ENCODE measurements around the gene CTNNA3.
A peak's percentile ranks its signal among the peaks of the same experiment; 100 is the strongest.

CTNNA3 gene

DNA sequence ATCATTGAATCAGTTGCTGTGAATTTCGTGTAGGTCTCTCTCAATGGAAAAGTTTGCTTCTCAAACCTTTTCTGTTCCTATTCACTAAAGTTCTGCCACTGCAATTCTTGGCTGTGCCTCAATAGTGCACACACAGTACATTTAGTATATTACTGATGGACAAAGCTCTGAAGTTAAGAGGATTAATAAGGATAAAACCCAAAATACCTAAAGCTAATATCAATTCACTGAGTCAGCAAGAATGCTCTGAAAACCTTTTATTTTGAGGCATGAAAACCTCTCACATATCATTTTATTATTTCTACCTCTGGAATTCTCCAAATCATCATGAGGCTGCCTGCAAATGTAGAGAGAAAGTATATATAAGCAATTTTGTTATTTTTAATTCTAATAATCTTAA lies 1403.5 kb downstream of the CTNNA3 start:
- no peak for DNase-seq (ENCODE audit: low spot score)

DNA sequence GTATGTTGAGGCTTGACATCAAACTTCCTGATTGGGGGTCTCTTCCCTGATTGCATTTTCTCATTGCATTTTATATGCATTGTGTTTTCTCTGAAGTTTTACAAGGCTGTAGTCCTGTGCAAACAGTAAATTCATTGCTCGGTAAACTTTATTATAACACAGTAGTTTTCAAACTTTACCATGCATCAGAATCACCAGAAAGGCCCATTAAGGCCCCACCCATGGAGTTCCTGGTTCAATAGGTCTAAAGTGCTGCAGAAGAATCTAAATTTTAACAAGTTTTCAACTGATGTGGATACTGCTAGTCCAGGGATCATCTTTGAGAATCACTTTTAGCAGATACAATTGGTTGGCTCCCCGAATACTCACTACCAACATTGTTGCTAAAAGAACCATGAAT lies 1404.9 kb downstream of the CTNNA3 start:
- DNase-seq (ENCODE audit: low spot score): no peak

DNA sequence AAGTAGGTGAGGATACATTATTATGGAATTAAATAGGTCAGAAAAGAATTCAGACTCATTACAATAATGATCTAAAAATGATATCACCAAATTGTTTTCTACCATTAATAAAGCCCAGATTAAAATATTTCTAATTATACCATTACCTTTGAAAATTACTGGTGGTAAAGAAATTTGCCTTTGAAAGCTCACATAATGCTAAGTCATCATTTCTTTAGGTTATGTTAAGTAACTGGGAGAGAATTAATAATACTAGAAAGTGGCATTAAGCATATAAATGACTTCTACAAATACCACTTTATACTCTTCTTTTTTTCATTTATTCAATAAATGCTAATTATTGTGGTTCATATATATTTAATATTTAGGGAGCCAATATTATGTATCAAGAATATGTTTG lies 1411.4 kb downstream of the CTNNA3 start:
- DNase-seq (ENCODE audit: low spot score): no peak

DNA sequence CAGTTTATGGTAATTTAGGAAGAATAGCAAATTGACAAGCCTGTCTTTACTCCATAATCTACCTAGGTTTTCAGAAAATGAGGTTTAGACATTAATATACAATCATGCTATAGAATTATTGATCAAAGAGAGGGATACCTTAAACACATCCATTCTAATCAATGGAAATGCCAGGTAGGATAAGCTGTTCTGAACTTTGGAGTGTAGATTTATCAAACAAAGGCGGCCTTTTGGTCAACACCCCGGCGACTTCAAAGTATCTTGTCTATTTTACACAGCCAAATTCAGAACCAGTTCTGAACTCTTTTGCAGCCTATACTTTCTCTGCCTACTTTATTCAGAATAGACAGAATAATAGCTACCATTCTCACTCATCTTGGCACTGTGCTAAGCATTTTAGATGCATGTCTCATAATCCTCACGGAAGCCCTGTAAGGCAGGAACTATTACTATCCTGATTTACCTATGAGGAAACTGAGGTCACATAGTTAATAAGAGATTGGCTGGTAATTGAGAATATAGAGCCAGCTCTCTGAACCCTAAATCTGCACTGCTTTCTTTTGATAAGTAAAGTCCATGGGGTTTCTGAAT lies 1412.0 kb downstream of the CTNNA3 start:
- no peak for DNase-seq (ENCODE audit: low spot score)

DNA sequence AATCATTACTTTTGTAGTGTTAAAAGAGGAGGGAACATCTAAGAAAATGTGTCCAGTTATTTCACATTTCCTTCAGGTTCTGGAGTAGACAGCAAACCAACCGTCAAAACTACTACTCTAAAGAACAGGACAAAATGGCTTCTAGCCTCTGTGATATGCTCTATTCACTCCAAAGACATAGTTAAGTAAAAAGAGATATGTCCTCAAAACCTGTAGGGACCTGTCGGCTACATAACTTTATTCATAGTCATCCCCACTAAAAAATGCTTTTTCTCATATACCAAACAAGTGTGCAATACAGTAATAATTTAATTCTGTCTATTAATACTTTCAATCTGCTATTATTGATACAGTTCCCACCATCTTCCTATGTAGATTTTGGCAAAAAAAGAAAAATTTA lies 1412.9 kb downstream of the CTNNA3 start:
- DNase-seq (ENCODE audit: low spot score): no peak

DNA sequence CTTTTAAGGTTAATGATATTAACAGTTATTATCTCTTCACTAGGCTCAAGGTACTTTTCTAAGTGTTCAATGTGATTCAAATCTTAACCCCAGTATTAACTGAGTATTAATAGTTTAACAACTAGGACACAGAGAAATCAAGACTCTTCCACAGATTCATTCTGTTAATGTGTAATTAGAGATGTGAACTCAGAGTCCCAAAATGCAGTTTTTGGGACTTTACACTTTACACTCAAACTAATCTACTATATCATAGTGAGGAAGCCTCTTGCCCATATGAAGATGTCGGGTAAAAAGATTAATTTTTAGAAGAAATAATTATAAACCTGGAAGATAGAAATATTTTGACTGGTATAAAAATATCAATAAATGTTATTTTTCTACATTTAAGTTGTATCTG lies 1414.7 kb downstream of the CTNNA3 start:
- DNase-seq (ENCODE audit: low spot score): no peak

DNA sequence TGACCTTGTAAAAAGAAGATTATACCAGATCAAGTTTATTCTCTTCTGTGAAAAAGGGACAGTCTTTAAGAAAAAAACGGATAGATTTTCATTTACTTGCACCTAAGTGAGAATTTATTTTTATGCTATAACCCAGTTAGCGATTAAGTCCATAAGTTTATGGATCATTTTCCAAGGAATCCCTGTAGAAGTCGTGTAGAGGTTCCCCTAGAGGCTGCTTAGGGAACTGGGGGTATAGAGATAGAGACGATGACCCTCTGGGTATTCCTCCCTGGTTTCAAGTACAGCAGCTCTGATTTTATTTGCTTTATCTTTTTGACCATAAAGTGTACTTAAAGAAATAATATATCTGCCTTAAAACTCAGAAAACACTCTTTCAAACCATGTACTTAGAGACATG lies 1418.5 kb downstream of the CTNNA3 start:
- no peak for DNase-seq (ENCODE audit: low spot score)

DNA sequence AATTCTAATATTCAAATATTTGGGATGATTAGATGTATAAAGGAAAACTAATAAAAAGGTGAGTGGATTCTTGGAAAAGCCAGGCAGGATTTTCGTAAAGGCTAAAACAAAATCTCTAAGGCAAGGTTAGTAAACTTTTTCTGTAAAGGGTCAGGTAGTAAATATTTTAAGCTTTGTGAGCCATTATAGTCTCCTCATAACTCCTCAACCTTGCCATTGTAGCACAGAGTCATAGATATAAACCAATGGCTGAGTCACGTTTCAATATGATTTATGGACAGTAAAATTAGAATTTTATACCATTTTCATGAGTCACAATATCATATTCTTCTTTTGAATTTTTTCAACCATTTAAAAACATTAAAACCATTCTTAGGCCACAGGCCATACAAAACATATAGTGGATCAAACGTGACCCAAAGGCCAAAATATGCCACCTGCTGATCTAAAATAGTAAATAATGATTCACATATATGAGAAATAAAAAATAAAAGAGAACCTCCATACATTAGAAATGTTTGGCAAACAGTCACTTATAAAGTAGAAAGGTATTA lies 1422.0 kb downstream of the CTNNA3 start:
- DNase-seq (ENCODE audit: low spot score): no peak

DNA sequence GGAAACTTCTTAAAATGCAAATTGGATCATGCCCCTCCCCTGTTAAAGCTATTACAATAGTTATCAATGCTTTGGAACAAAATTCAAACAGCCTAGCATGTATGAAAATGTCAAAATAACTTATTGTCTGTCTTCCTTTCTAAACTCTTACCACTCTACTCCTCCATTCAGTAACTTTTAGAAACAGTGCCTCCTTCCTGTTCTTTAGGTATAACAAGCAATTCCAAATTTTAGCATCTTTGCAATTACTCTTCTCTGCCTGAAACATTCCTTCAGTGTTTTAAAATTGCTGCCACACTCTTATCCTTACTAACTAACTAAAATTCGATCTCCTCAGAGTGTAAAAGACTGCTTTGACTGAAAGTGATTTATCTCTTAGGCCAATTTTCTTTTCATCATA lies 1430.6 kb downstream of the CTNNA3 start:
- DNase-seq (ENCODE audit: low spot score): no peak

DNA sequence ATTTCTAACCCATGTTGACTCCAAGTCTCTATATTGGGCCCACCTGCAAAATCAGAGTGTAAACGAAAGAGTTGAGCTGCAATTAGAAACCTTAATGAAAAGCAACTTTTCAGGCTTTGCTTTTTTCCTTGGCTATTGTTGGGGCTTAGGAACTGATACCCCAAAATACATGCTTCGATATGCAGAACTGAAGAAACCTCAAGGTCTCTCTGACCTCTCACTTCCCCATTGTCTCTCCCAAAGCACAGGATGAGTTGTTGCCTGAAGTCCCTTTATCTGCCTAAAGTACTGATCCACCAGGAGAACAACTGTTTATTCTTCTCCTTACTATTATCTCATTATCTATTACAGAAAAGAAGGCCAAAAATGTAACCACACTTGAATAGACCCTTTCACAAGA lies 1436.2 kb downstream of the CTNNA3 start:
- no peak for DNase-seq (ENCODE audit: low spot score)

DNA sequence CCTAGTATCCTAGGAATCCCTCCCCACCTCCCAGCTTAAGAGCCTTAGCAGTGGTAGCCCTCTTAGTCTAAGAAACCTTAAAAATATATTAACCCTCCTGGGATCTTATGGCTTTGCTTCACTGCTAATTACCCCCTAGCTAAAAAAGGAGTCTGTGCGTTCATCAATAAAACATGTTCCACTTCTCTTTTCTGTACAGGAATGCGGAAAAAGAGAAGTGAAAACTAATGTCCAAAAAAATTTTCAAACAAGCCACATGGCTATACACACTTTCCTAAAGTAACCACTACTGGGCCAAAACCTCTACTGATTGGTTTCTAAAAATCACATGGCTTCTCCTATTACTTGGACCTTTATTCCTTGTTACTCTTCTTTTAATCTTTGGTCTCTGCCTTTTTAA lies 1437.3 kb downstream of the CTNNA3 start:
- no peak for DNase-seq (ENCODE audit: low spot score)

DNA sequence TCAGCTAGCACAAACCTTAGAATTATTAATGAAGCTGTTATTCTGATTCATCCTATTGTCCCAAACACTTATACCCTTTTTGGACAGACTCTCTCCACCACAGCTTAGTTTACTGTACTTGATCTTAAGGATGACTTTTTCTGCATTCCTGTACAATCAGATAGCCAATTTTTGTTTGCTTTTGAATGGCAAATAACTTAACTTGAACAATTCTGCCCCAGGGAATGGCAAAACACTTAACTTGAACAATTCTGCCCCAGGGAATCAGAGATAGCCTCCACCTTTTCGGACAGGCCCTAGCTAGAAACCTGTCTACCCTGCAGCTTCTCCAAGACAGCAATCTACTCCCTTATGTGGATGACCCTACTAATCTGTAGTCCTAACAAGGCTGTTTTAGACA lies 1438.2 kb downstream of the CTNNA3 start:
- DNase-seq (ENCODE audit: low spot score): no peak

DNA sequence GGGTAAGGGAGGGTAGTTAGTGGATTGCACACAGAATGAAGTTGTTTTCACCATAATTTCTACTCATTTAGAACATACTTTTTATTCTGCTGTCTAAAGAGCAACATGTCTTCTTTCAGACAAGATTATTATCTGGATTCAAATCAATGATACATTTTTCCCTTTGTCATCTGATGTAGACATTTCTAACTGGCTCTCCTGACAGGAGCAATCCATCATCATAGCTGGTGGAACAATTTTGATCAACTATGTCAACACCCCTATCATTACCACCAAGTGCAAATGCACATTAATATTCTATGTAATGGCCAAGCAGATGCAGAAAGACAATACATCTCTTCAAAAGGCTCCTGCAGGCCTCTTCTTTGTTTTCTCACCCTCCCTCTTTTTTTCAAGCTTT lies 1443.0 kb downstream of the CTNNA3 start:
- DNase-seq (ENCODE audit: low spot score): no peak

DNA sequence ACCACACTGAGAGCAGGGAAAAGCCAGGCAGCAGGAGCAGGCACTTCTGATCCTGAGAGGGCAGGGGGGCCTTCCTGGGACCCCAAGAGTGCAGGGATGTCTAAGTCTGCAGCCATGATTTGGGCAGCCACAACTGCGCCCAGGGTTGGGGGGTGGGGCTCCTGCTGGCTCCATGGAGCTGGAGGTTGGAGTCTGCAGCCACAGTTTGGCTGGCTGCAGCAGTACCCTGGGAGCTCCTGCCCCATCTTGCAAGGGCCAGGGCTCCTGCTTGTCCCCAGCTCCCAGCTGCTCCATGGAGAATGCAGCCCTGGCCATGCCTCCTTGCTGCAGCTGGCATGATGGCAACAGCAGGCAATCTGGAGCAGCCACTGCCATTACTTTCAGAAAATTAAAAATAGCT lies 1449.8 kb downstream of the CTNNA3 start:
- DNase-seq (ENCODE audit: low spot score): no peak

DNA sequence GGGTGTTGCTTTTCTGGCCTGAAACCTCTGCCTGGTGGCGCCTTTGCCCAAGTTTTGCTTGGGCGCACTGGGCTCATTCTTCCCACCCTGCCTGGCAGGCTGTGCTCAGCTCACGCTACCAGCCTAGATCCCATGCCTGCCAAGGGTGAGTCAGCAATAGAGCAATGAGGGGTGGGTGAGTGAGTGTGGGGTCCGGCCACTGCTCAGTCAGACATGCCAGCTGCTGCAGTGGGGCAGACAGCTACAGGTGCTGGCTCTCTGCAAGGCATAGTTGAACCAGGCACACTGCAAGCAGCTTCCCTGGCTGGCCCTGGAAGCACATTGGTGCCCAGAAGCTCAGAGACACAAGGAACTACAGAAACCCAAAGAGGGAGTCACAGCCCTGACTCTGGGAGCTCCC lies 1451.0 kb downstream of the CTNNA3 start:
- no peak for DNase-seq (ENCODE audit: low spot score)

DNA sequence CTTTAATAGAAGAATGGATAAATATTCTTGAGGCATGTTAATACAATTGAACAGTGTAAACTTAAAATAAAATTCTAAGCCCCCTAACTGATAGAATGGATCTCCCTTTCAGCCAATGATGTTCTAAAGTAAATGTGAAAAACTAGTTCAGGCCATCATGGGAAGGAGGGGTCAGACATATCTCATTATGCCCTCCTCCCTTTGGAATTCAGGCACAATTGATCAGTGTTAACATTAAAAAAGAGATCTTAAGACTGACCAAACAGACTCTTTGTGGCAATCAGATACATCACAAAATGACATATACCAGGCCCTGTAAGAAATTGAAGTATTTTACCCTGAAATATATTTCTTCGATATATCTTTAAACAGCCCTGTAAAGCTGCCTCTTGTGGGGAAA lies 1453.1 kb downstream of the CTNNA3 start:
- DNase-seq (ENCODE audit: low spot score): no peak

DNA sequence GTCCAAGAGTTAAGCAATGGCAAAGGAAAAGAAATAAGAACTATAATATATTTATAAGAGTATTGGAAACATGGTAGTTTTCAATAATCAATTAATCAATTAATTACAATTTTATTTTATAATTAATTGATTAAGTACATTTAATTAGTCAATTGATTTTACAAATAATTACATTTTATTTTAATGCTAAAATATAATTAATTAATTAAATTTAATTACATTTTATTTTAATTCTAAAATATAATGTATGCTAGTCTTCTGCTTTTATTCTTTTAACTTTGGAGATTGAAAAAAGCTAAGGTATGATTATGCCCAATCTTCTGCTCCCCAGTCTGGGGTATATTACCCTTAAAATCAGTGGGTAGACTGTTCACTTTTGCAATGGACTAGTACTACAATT lies 1456.9 kb downstream of the CTNNA3 start:
- DNase-seq (ENCODE audit: low spot score): no peak

DNA sequence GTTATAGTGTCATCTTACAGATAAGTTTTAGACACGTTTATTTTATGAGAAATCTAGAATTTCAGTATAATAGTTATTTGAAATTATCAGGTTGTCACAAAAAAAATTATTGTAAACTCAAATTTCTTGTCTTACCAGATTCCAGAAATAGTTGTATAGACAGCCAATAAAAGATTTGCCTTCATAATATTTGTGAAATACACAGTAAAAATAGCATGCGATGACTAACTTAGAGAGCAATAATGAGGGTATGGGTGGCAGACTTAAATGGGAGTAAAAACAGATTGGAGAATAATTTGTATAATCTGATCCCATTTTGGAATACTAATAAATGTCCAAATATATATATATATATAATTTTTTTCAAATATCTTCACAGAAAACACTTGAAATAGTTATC lies 1457.7 kb downstream of the CTNNA3 start:
- no peak for DNase-seq (ENCODE audit: low spot score)

DNA sequence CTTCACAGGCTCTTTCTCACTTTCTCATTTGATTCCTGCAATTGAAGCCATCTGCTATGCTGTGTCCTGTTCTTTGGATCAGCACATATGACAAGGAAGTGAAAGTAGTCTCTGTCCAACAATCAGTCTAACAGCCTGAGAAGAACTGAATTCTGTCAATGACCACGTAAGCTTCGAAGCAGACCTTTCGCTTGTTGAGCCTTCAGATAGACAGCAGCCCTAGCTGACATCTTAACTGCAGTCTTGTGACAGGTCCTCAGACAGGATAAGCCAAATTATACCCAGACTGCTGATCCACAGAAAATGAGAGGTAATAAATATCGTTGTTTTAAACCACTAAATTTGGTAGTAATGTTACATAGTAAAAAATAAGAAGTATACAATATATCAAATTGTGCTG lies 1461.1 kb downstream of the CTNNA3 start:
- peak; percentile 22 for DNase-seq (ENCODE audit: low spot score)

DNA sequence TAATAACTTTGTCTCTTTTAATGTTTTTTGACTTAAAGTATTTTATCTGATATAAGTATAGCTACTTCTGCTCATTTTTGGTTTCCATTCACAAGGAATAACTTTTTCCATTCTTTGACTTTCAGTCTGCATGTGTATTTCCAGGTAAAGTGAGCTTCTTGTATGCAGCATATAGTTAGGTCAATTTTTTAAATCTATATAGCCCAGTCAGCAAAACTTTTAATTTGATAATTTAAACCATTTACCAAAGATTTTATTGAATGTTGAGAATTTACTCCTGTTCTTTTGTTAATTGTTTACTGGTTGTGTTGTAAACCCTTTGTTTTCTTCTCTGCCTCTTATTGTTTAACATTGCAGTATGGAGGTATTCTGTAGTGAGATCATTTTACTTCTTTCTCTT lies 1467.1 kb downstream of the CTNNA3 start:
- no peak for DNase-seq (ENCODE audit: low spot score)

DNA sequence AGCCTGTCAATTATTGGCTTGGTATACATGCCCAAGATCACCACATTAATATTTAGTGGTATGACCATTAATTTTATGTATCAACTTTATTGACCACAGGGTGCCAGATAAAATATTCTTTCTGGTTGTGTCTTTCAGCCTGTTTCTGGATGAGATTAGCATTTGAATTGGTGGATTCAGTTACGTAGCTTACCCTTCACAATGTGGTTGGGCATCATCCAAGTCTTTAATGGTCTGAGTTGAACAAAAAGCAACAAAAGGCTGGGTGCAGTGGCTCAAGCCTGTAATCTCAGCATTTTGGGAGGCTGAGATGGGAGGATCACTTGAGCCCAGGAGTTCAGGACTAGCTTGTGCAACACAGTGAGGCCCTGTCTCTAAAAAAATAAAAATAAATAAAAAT lies 1472.3 kb downstream of the CTNNA3 start:
- DNase-seq (ENCODE audit: low spot score): no peak

DNA sequence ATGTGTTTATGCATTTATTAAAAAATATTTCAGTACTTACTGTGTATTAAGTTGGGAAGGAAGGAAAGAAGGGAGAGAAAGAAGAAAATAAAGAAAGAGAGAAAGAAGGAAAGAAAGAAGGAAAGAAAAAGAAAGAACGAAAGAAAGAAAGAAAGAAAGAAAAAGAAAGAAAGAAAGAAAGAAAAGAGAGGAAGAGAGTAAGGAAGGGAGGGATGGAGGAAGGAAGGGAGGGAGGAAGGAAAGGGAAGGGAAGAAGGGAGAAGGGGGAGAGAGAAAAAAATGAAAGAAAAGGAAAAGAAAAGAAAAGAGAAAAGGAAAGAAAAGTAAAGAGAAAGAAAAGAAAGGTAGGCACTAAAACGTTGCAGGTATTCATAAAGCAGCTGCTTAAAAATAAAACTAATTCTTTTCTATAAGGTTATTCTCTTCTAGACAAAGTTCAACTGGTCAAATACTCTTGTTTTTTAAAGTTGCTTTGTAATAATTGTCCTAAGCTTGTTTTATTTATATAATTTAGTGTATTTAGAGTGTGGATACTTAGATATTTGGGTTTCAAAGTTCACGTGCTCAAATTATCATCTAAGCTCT lies 1473.4 kb downstream of the CTNNA3 start:
- DNase-seq (ENCODE audit: low spot score): no peak

DNA sequence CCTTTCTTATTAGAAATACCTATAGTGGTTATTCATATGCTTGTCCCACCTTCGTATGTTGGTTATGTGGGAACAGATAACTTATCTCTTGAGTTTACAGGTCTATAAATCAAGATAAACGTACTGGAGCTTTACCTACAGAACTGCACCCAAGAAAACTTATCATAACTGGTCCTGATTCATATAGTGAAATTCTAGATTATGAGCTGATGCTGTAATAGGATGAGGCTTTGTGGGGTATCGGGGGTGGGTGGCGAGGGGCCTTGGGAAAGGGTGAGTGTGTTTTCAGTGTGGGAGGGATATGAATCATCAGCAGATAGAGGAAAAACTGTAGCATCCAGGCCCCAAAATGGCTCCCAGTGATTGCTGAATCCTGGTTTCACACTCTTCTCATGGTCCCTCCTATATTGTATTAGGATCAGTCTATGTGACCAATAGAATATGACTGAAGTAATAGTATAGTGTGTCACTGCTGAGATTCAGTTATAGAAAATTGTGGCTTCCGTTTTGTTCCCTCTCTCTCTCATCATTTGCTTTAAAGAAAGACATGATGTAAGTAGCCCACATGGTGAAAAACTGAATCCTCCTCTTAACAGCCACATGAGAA lies 1476.9 kb downstream of the CTNNA3 start:
- DNase-seq (ENCODE audit: low spot score): no peak

DNA sequence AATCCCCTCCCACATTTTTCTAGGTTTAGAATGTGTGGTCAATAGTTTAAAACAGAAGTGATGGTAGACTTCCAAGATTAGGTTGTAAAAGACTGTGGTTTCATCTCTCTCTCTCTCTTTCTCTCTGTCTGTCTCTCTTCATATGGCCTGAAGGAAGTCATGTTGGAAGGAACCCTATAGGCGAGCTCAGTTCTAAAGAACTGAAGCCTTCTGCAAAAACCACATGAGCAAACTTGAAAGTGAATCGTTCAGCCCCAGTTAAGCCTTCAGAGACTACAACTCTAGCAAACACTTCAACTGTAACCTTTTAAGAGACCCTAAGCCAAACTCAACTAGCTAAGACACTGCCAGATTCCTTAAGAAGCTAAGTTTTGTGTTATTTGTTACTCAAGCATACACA lies 1477.7 kb downstream of the CTNNA3 start:
- no peak for DNase-seq (ENCODE audit: low spot score)
